Stomach (tissue), 4 donors: Measurements from ENCODE around the gene SPNS2.

Source experiments
- EP300 ChIP-seq: sonication (generic); formaldehyde crosslinking; IDR thresholded peaks from one replicate; pipeline ENCODE4 v1.6.1; 2017; ENCODE audit warnings: antibody characterized with exemption
- POLR2A ChIP-seq, 4 donors: fragments of 450-650 bp; IDR thresholded peaks; one replicate each; pipeline ENCODE4 v1.6.1; 2016; ENCODE audit warnings: antibody characterized with exemption in 4 of 4, control low read depth in 2 of 4, mild to moderate bottlenecking in 1 of 4, moderate library complexity in 1 of 4
- POLR2AphosphoS5 ChIP-seq, 3 donors: sonication (generic); formaldehyde crosslinking; IDR thresholded peaks; one replicate each; pipeline ENCODE4 v1.6.1; 2016; ENCODE audit warnings: antibody characterized with exemption in 3 of 3

- no peak for TF ChIP-seq POLR2AphosphoS5 (IDR thresholded peaks at IDR 0.05)
- no peak for TF ChIP-seq POLR2A (IDR thresholded peaks at IDR 0.05)
- no peak for TF ChIP-seq EP300
Measured at GRCh38 chr17:4506175-4506813, 7.6 kb downstream of the SPNS2 start.
